DOHH2 (cell line): Measurements from ENCODE around the gene PCNX2.

ENCODE experiments used
- H3F3A ChIP-seq: fragments of 200-600 bp; sonication (generic), shearing (Covaris generic); 2 replicates; pipeline ENCODE4 v1.6.0; 2016; ENCODE audit warnings: antibody characterized with exemption, mild to moderate bottlenecking; ENCODE audit not compliant: control insufficient read depth, insufficient read depth
- H3K27ac ChIP-seq: fragments of 200-600 bp; sonication (generic); 2 replicates; pipeline ENCODE4 v1.5.1; 2014; ENCODE audit warnings: low read depth, mild to moderate bottlenecking, low read length, moderate library complexity
- H3K27me3 ChIP-seq: fragments of 200-600 bp; sonication (generic); 2 replicates; pipeline ENCODE4 v1.6.1; 2014; ENCODE audit warnings: mild to moderate bottlenecking, low read length, mixed read lengths; ENCODE audit not compliant: control insufficient read depth
- H3K36me3 ChIP-seq: fragments of 200-600 bp; sonication (generic); 2 replicates; pipeline ENCODE4 v1.6.1; 2014; ENCODE audit warnings: mild to moderate bottlenecking, low read length, moderate library complexity, mixed read lengths; ENCODE audit not compliant: control insufficient read depth
- H3K4me1 ChIP-seq: fragments of 200-600 bp; sonication (generic); 2 replicates; pipeline ENCODE4 v1.6.1; 2014; ENCODE audit warnings: mild to moderate bottlenecking, low read length, mixed read lengths; ENCODE audit not compliant: control insufficient read depth
- H3K4me2 ChIP-seq: fragments of 200-600 bp; sonication (generic); 2 replicates; pipeline ENCODE4 v1.6.0; 2014; ENCODE audit warnings: mild to moderate bottlenecking, low read length, moderate library complexity
- H3K4me3 ChIP-seq: fragments of 200-600 bp; sonication (generic); 2 replicates; pipeline ENCODE4 v1.5.1; 2014; ENCODE audit warnings: mild to moderate bottlenecking, low read length, mixed read lengths
- H3K79me2 ChIP-seq: fragments of 200-600 bp; sonication (generic); 2 replicates; pipeline ENCODE4 v1.6.1; 2014; ENCODE audit warnings: mild to moderate bottlenecking, low read length, mixed read lengths; ENCODE audit not compliant: control insufficient read depth
- H3K9me2 ChIP-seq: fragments of 200-600 bp; sonication (generic); replicated peaks from 2 replicates; pipeline ENCODE4 v1.6.1; 2014; ENCODE audit warnings: mild to moderate bottlenecking, low read length, mixed read lengths; ENCODE audit not compliant: control insufficient read depth
- H3K9me3 ChIP-seq: fragments of 200-600 bp; sonication (generic); 2 replicates; pipeline ENCODE4 v1.6.1; 2014; ENCODE audit warnings: antibody characterized with exemption, low read length, mixed read lengths; ENCODE audit not compliant: control insufficient read depth, insufficient read depth
- H4K20me1 ChIP-seq: fragments of 200-600 bp; sonication (generic); 2 replicates; pipeline ENCODE4 v1.6.0; 2014; ENCODE audit warnings: low read depth, mild to moderate bottlenecking, antibody characterized with exemption, low read length, moderate library complexity; ENCODE audit not compliant: control insufficient read depth, insufficient read depth
- EZH2phosphoT487 ChIP-seq: fragments of 200-600 bp; sonication (generic); IDR thresholded peaks from 2 replicates; pipeline ENCODE4 v1.6.1; 2017; ENCODE audit warnings: borderline replicate concordance, mild to moderate bottlenecking, antibody characterized with exemption, low read length, moderate library complexity, mixed read lengths
- TF ChIP-seq, protein P1 (sequence below): fragments of 200-600 bp; sonication (generic); IDR thresholded peaks from one replicate; pipeline ENCODE4 v1.5.1; 2014; ENCODE audit warnings: antibody characterized with exemption, mild to moderate bottlenecking, low read depth, low read length; ENCODE audit not compliant: poor library complexity, severe bottlenecking

The PCNX2 gene

DNA sequence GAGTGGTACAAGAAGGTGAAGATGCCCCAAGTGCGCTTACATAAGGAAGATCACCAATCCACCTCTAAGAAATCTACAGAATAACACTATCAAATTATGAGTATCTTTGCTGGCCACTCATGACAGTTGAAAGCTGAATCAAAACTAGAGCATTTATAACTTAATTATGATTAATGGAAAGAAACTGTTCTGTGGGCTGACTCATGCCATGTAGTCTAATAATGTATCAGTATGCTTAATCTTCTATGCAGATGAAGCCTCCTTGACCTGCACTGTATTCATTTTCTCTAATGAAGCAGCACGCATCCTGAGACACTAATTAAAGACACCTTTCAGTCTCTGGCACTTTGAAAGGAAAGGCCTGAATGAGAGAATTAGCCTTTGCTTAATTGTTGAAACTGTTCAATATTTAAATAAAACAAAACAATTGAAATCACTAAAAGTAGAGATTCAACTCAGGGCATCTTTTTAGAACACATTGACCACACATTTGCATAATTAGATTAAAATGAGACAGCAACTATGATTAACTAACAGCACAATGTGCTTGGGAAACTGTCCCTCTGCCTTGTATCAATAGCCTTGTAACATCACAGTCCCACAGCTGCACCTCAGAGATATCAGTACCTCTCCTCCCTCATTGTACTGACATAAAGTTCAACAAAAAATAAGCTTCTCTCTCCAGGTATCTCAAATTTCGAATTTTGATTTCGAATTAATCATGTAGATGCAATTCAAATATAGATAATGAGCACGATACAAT, 239.5 kb downstream of the PCNX2 start:
- TF ChIP-seq, protein P1, sequence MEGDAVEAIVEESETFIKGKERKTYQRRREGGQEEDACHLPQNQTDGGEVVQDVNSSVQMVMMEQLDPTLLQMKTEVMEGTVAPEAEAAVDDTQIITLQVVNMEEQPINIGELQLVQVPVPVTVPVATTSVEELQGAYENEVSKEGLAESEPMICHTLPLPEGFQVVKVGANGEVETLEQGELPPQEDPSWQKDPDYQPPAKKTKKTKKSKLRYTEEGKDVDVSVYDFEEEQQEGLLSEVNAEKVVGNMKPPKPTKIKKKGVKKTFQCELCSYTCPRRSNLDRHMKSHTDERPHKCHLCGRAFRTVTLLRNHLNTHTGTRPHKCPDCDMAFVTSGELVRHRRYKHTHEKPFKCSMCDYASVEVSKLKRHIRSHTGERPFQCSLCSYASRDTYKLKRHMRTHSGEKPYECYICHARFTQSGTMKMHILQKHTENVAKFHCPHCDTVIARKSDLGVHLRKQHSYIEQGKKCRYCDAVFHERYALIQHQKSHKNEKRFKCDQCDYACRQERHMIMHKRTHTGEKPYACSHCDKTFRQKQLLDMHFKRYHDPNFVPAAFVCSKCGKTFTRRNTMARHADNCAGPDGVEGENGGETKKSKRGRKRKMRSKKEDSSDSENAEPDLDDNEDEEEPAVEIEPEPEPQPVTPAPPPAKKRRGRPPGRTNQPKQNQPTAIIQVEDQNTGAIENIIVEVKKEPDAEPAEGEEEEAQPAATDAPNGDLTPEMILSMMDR = no peak
- TF ChIP-seq EZH2phosphoT487 = no peak
- Histone ChIP-seq H3K36me3 (no peaks in the 10 kb centered on the region), H3K4me3 (no peak overlapping the region), H3K4me1 (no peaks in the 10 kb centered on the region), H3K27ac (no peak overlapping the region), H3K4me2 (no peak overlapping the region), H3K9me2 (no peaks in the 10 kb centered on the region), H3F3A (no peaks in the 10 kb centered on the region), H4K20me1 (no peaks in the 10 kb centered on the region), H3K27me3 (no peaks in the 10 kb centered on the region), H3K79me2 (no peaks in the 10 kb centered on the region), H3K9me3 (no peaks in the 10 kb centered on the region)

DNA sequence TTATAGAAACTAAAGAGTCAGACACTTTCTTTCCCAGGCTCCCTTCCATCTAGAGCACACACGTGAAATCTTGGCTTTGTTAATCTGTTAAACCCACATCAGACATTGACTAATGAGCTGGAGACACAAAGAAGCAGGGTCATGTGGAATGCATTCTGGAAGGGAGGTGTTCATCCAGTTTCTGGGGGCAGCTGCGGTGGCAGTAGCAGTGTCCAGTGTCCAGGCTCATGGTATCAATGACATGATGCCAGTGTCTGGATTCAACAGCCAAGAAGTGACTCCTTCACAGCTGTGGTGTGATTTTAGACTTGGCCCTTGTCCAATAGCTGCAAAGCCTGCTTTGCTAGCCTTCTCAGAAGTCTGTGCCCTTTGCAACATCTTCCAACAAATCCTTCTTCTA, 249.9 kb downstream of the PCNX2 start:
- Histone ChIP-seq H3K27me3 (no peaks in the 10 kb centered on the region), H3K79me2 (no peaks in the 10 kb centered on the region), H3K36me3 (no peaks in the 10 kb centered on the region), H3K9me2 (no peaks in the 10 kb centered on the region), H3K4me3 (no peak overlapping the region), H3F3A (no peaks in the 10 kb centered on the region), H3K9me3 (no peaks in the 10 kb centered on the region), H3K27ac (no peak overlapping the region), H3K4me1 (no peaks in the 10 kb centered on the region), H4K20me1 (no peaks in the 10 kb centered on the region), H3K4me2 (no peak overlapping the region)
- no peak for TF ChIP-seq EZH2phosphoT487
- TF ChIP-seq, protein P1 = no peak

DNA sequence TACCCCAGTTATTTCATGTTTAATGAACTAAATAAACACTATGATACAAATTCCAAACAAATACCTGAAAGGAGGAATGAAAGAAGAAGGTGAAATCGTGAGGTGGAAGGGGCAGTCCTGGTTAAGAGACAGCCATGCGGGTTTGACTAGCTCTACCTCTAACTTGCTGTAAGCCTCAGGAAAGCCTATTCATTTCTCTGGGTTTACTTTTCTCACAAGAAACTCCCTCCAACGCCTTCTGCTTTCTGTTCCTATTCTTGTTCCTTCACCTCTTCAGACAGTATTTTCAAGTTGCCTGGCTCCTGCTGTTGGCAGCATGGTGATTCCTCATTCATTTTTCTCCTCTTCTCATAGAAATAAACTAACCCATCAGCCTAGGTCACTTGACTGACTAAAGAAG, 252.7 kb downstream of the PCNX2 start:
- H3K4me1 ChIP-seq = no peaks in the 10 kb centered on the region
- no peaks in the 10 kb centered on the region for H3K36me3 ChIP-seq
- H3K9me2 ChIP-seq = no peaks in the 10 kb centered on the region
- H3K27ac ChIP-seq = no peak overlapping the region
- H3K4me3 ChIP-seq = no peak overlapping the region
- H3K79me2 ChIP-seq = no peaks in the 10 kb centered on the region
- no peaks in the 10 kb centered on the region for H4K20me1 ChIP-seq
- H3F3A ChIP-seq = no peaks in the 10 kb centered on the region
- H3K27me3 ChIP-seq = no peaks in the 10 kb centered on the region
- TF ChIP-seq, protein P1 = no peak
- TF ChIP-seq EZH2phosphoT487 = no peak
- H3K4me2 ChIP-seq = no peak overlapping the region
- H3K9me3 ChIP-seq = no peaks in the 10 kb centered on the region
